OCI-LY3 (cell line): ENCODE data around the gene CEACAM6.

Experiments used
- H2AFZ ChIP-seq: fragments of 200-600, 300-600 bp; shearing (Covaris generic); 2 replicates; pipeline ENCODE4 v1.6.0; 2014; ENCODE audit warnings: antibody characterized with exemption, low read depth, low read length
- H3K27ac ChIP-seq: fragments of 200-600, 300-600 bp; sonication (generic); 2 replicates; pipeline ENCODE4 v1.5.1; 2014; ENCODE audit warnings: mild to moderate bottlenecking, low read length, moderate library complexity, mixed read lengths
- H3K27me3 ChIP-seq: fragments of 200-600, 300-600 bp; sonication (generic); 2 replicates; pipeline ENCODE4 v1.6.1; 2014; ENCODE audit warnings: low read depth, low read length, mixed read lengths
- H3K36me3 ChIP-seq: fragments of 200-600, 300-600 bp; sonication (generic); replicated peaks from 2 replicates; pipeline ENCODE3; 2014; ENCODE audit warnings: low read depth, low read length, mixed read lengths
- H3K4me1 ChIP-seq: fragments of 300-600, 200-600 bp; sonication (generic); 2 replicates; pipeline ENCODE4 v1.6.1; 2014; ENCODE audit warnings: low read length, mixed read lengths
- H3K4me2 ChIP-seq: fragments of 200-600, 300-600 bp; sonication (generic); 2 replicates; pipeline ENCODE4 v1.6.1; 2014; ENCODE audit warnings: low read length, mixed read lengths
- H3K4me3 ChIP-seq: fragments of 300-600, 200-600 bp; sonication (generic); 2 replicates; pipeline ENCODE4 v1.5.1; 2014; ENCODE audit warnings: antibody characterized with exemption, mild to moderate bottlenecking, low read length, moderate library complexity
- H3K79me2 ChIP-seq: fragments of 300-600, 200-600 bp; shearing (Covaris generic); 2 replicates; pipeline ENCODE4 v1.6.1; 2014; ENCODE audit warnings: mild to moderate bottlenecking, low read length, mixed read lengths
- H3K9ac ChIP-seq: fragments of 300-600, 200-600 bp; shearing (Covaris generic); 2 replicates; pipeline ENCODE4 v1.6.0; 2014; ENCODE audit warnings: mild to moderate bottlenecking, low read length, moderate library complexity
- H3K9me3 ChIP-seq: fragments of 200-600, 300-600 bp; shearing (Covaris generic); 2 replicates; pipeline ENCODE4 v1.6.1; 2014; ENCODE audit warnings: low read length, mixed read lengths; ENCODE audit not compliant: insufficient read depth
- H4K20me1 ChIP-seq: fragments of 200-600, 300-600 bp; sonication (generic); 2 replicates; pipeline ENCODE4 v1.6.1; 2016; ENCODE audit warnings: low read length, mixed read lengths; ENCODE audit not compliant: insufficient read depth
- CTCF ChIP-seq: fragments of 200-600, 300-600 bp; sonication (generic); IDR thresholded peaks from 2 replicates; pipeline ENCODE4 v1.5.1; 2014; ENCODE audit warnings: antibody characterized with exemption, low read length, low read depth
- EZH2phosphoT487 ChIP-seq: fragments of 200-600 bp; shearing (Covaris generic); IDR thresholded peaks from 2 replicates; pipeline ENCODE4 v1.6.1; 2018; ENCODE audit warnings: antibody characterized with exemption, mixed run types, low read depth

Gene CEACAM6

GRCh38 chr19:41774515-41774980 is 19.2 kb downstream of the CEACAM6 start:
- Histone ChIP-seq H3K36me3 (no peaks in the 10 kb centered on the region), H3K27me3 (peaks cover 50% of the 10 kb centered on the region), H4K20me1 (no peaks in the 10 kb centered on the region), H3K4me3 (no peak overlapping the region), H3K79me2 (no peaks in the 10 kb centered on the region), H3K27ac (no peak overlapping the region), H3K4me2 (no peak overlapping the region), H3K9ac (no peak overlapping the region), H3K4me1 (no peaks in the 10 kb centered on the region), H2AFZ (no peak overlapping the region), H3K9me3 (no peaks in the 10 kb centered on the region)
- TF ChIP-seq EZH2phosphoT487 (no peak), CTCF (no peak)

GRCh38 chr19:41776700-41777099 is 21.4 kb downstream of the CEACAM6 start:
- TF ChIP-seq CTCF (no peak), EZH2phosphoT487 (no peak)
- Histone ChIP-seq H3K79me2 (no peaks in the 10 kb centered on the region), H3K9ac (no peak overlapping the region), H3K27me3 (peaks cover 49% of the 10 kb centered on the region), H3K27ac (no peak overlapping the region), H3K4me3 (no peak overlapping the region), H2AFZ (no peak overlapping the region), H3K9me3 (no peaks in the 10 kb centered on the region), H3K36me3 (no peaks in the 10 kb centered on the region), H3K4me1 (no peaks in the 10 kb centered on the region), H3K4me2 (no peak overlapping the region), H4K20me1 (no peaks in the 10 kb centered on the region)

- Histone ChIP-seq H3K9ac (no peak overlapping the region), H4K20me1 (no peaks in the 10 kb centered on the region), H3K4me1 (peaks cover 9% of the 10 kb centered on the region), H3K4me2 (no peak overlapping the region), H3K79me2 (no peaks in the 10 kb centered on the region), H3K9me3 (no peaks in the 10 kb centered on the region), H3K36me3 (no peaks in the 10 kb centered on the region), H3K27ac (no peak overlapping the region), H2AFZ (no peak overlapping the region), H3K27me3 (peaks cover 48% of the 10 kb centered on the region), H3K4me3 (no peak overlapping the region)
- TF ChIP-seq EZH2phosphoT487 = no peak
- TF ChIP-seq CTCF = no peak
These were observed 28.3 kb downstream of the CEACAM6 start for GRCh38 chr19:41783612-41784011.

- TF ChIP-seq EZH2phosphoT487 (no peak), CTCF (no peak)
These were observed 29.0 kb downstream of the CEACAM6 start for GRCh38 chr19:41784312-41784711.

More at GRCh38 chr19:41784312-41784711, 29.0 kb downstream of the CEACAM6 start:
- Histone ChIP-seq H3K36me3 (no peaks in the 10 kb centered on the region), H3K9ac (no peak overlapping the region), H3K9me3 (no peaks in the 10 kb centered on the region), H3K4me2 (no peak overlapping the region), H2AFZ (no peak overlapping the region), H3K79me2 (no peaks in the 10 kb centered on the region), H4K20me1 (no peaks in the 10 kb centered on the region), H3K27me3 (peaks cover 51% of the 10 kb centered on the region), H3K4me3 (no peak overlapping the region), H3K27ac (no peak overlapping the region), H3K4me1 (peaks cover 9% of the 10 kb centered on the region)
